ENCODE measurements around the gene LNP1.

GRCh38 chr3:100456745-100457144, 55.4 kb downstream of the LNP1 start:
- TF ChIP-seq POLR2AphosphoS5 (IDR thresholded peaks at IDR 0.05; ENCODE audit: low read length) (no peak), CTCF (IDR thresholded peaks at IDR 0.05 in 2 of 3, conservative IDR thresholded peaks at IDR 0.05 in 1 of 3; ENCODE audit: control insufficient read depth in 2 of 3, extremely low read depth in 1 of 3, insufficient read depth in 1 of 3, low read depth in 3 of 3, low read length in 3 of 3) (no peak), BCL3 (IDR thresholded peaks at IDR 0.05; ENCODE audit: borderline replicate concordance, insufficient read depth, low read depth, low read length, poor library complexity, severe bottlenecking) (no peak), NFYB (IDR thresholded peaks at IDR 0.05; ENCODE audit: insufficient read depth, low read depth, low read length) (no peak)
